ENCODE results near the gene GPC5. TPM values are rescaled to one million over a fixed set of nuclear protein-coding genes. Genes with fewer than 3 reads are reported as not detected.

Gene GPC5
- polyA plus RNA-seq, 3 donors = 2.7 to 4.4 (median 3.9) TPM

- DNase-seq = no peak
Measured at GRCh38 chr13:91537376-91537775, 139.0 kb downstream of the GPC5 start.

GRCh38 chr13:91539286-91540157 lies 141.1 kb downstream of the GPC5 start:
- no peak for DNase-seq

GRCh38 chr13:91540158-91540736 lies 141.8 kb downstream of the GPC5 start:
- no peak for DNase-seq

GRCh38 chr13:91544723-91545122 lies 146.3 kb downstream of the GPC5 start:
- no peak for DNase-seq

- DNase-seq = no peak
Measured at GRCh38 chr13:91546900-91547299, 148.5 kb downstream of the GPC5 start.

GRCh38 chr13:91553584-91553983 lies 155.2 kb downstream of the GPC5 start:
- no peak for DNase-seq

GRCh38 chr13:91554101-91554500 lies 155.7 kb downstream of the GPC5 start:
- no peak for DNase-seq

GRCh38 chr13:91557328-91558090 lies 159.1 kb downstream of the GPC5 start:
- no peak for DNase-seq

- DNase-seq = no peak
Measured at GRCh38 chr13:91563799-91564198, 165.4 kb downstream of the GPC5 start.

- no peak for DNase-seq
Measured at GRCh38 chr13:91564396-91564795, 166.0 kb downstream of the GPC5 start.

- DNase-seq = no peak
Measured at GRCh38 chr13:91565296-91565695, 166.9 kb downstream of the GPC5 start.

- DNase-seq = no peak
Measured at GRCh38 chr13:91567485-91568207, 169.2 kb downstream of the GPC5 start.

GRCh38 chr13:91571681-91572080 lies 173.3 kb downstream of the GPC5 start:
- DNase-seq = no peak

- no peak for DNase-seq
Measured at GRCh38 chr13:91572439-91572838, 174.0 kb downstream of the GPC5 start.

GRCh38 chr13:91572944-91573598 lies 174.7 kb downstream of the GPC5 start:
- DNase-seq = no peak

GRCh38 chr13:91574766-91575165 lies 176.3 kb downstream of the GPC5 start:
- DNase-seq = no peak

GRCh38 chr13:91576590-91576989 lies 178.2 kb downstream of the GPC5 start:
- no peak for DNase-seq

- no peak for DNase-seq
Measured at GRCh38 chr13:91579320-91579719, 180.9 kb downstream of the GPC5 start.

- no peak for DNase-seq
Measured at GRCh38 chr13:91580749-91581148, 182.3 kb downstream of the GPC5 start.

GRCh38 chr13:91586609-91587008 lies 188.2 kb downstream of the GPC5 start:
- DNase-seq = no peak

- no peak for DNase-seq
Measured at GRCh38 chr13:91588541-91588940, 190.1 kb downstream of the GPC5 start.

Measured in renal pelvis (tissue), 4 donors.